ENCODE measurements around the gene FTO. TPM values are rescaled to one million over a fixed set of nuclear protein-coding genes. Genes with fewer than 3 reads are reported as not detected.

Gene FTO
- total and polyA plus RNA-seq, 9 donors: 45.0 to 71.1 (median 55.6) TPM

- H3K9me3 ChIP-seq (replicated peaks; ENCODE audit: control insufficient read depth, low read depth, low read length): no peaks in the 10 kb centered on the region
- WGBS (ENCODE audit: insufficient coverage): no CpG with 5 or more reads among the region's 2 CpGs
- no peaks in the 10 kb centered on the region for H3K4me1 ChIP-seq (ENCODE audit: control insufficient read depth, insufficient read depth, low read length)
- no peak overlapping the region for H3K27ac ChIP-seq (ENCODE audit: low read length)
- no peaks in the 10 kb centered on the region for H3K27me3 ChIP-seq (ENCODE audit: control insufficient read depth, insufficient read depth, low read length)
- no peak for DNase-seq
- no peak overlapping the region for H3K4me3 ChIP-seq (ENCODE audit: low read length)
- H3K36me3 ChIP-seq (ENCODE audit: control insufficient read depth, insufficient read depth, low read length): peaks cover 6% of the 10 kb centered on the region
Measured at GRCh38 chr16:53936052-53936451, 232.1 kb downstream of the FTO start.

GRCh38 chr16:53936529-53936928 lies 232.6 kb downstream of the FTO start:
- no peak overlapping the region for H3K4me3 ChIP-seq (ENCODE audit: low read length)
- no peak overlapping the region for H3K27ac ChIP-seq (ENCODE audit: low read length)
- no peaks in the 10 kb centered on the region for H3K4me1 ChIP-seq (ENCODE audit: control insufficient read depth, insufficient read depth, low read length)
- no CpG with 5 or more reads among the region's 5 CpGs for whole genome bisulfite sequencing (ENCODE audit: insufficient coverage)
- peaks cover 6% of the 10 kb centered on the region for H3K36me3 ChIP-seq (ENCODE audit: control insufficient read depth, insufficient read depth, low read length)
- no peaks in the 10 kb centered on the region for H3K9me3 ChIP-seq (replicated peaks; ENCODE audit: control insufficient read depth, low read depth, low read length)
- DNase-seq: no peak
- H3K27me3 ChIP-seq (ENCODE audit: control insufficient read depth, insufficient read depth, low read length): no peaks in the 10 kb centered on the region

GRCh38 chr16:53937161-53937880 lies 233.4 kb downstream of the FTO start:
- Histone ChIP-seq H3K36me3 (ENCODE audit: control insufficient read depth, insufficient read depth, low read length) (peaks cover 6% of the 10 kb centered on the region), H3K4me1 (ENCODE audit: control insufficient read depth, insufficient read depth, low read length) (no peaks in the 10 kb centered on the region), H3K9me3 (replicated peaks; ENCODE audit: control insufficient read depth, low read depth, low read length) (no peaks in the 10 kb centered on the region), H3K4me3 (ENCODE audit: low read length) (no peak overlapping the region), H3K27ac (ENCODE audit: low read length) (no peak overlapping the region), H3K27me3 (ENCODE audit: control insufficient read depth, insufficient read depth, low read length) (no peaks in the 10 kb centered on the region)
- WGBS (ENCODE audit: insufficient coverage): 51% methylated on average over 3 of the region's 10 CpGs
- no peak for DNase-seq

- Histone ChIP-seq H3K27me3 (ENCODE audit: control insufficient read depth, insufficient read depth, low read length) (no peaks in the 10 kb centered on the region), H3K36me3 (ENCODE audit: control insufficient read depth, insufficient read depth, low read length) (no peaks in the 10 kb centered on the region), H3K4me3 (ENCODE audit: low read length) (no peak overlapping the region), H3K27ac (ENCODE audit: low read length) (no peak overlapping the region), H3K4me1 (ENCODE audit: control insufficient read depth, insufficient read depth, low read length) (peaks cover 6% of the 10 kb centered on the region), H3K9me3 (replicated peaks; ENCODE audit: control insufficient read depth, low read depth, low read length) (no peaks in the 10 kb centered on the region)
- DNase-seq: no peak
- WGBS (ENCODE audit: insufficient coverage): no CpG with 5 or more reads among the region's 2 CpGs
Measured at GRCh38 chr16:53944025-53944424, 240.1 kb downstream of the FTO start.

GRCh38 chr16:53945996-53946395 lies 242.0 kb downstream of the FTO start:
- Histone ChIP-seq H3K27ac (ENCODE audit: low read length) (no peak overlapping the region), H3K9me3 (replicated peaks; ENCODE audit: control insufficient read depth, low read depth, low read length) (no peaks in the 10 kb centered on the region), H3K4me3 (ENCODE audit: low read length) (no peak overlapping the region), H3K4me1 (ENCODE audit: control insufficient read depth, insufficient read depth, low read length) (peaks cover 6% of the 10 kb centered on the region), H3K27me3 (ENCODE audit: control insufficient read depth, insufficient read depth, low read length) (no peaks in the 10 kb centered on the region), H3K36me3 (ENCODE audit: control insufficient read depth, insufficient read depth, low read length) (no peaks in the 10 kb centered on the region)
- peak; percentile 44 for DNase-seq
- WGBS (ENCODE audit: insufficient coverage): no CpG with 5 or more reads among the region's 2 CpGs

- peaks cover 6% of the 10 kb centered on the region for H3K4me1 ChIP-seq (ENCODE audit: control insufficient read depth, insufficient read depth, low read length)
- H3K4me3 ChIP-seq (ENCODE audit: low read length): no peak overlapping the region
- peak; percentile 48 for DNase-seq
- no peaks in the 10 kb centered on the region for H3K36me3 ChIP-seq (ENCODE audit: control insufficient read depth, insufficient read depth, low read length)
- no peaks in the 10 kb centered on the region for H3K9me3 ChIP-seq (replicated peaks; ENCODE audit: control insufficient read depth, low read depth, low read length)
- 80% methylated on average over 1 of the region's 5 CpGs for WGBS (ENCODE audit: insufficient coverage)
- no peaks in the 10 kb centered on the region for H3K27me3 ChIP-seq (ENCODE audit: control insufficient read depth, insufficient read depth, low read length)
- no peak overlapping the region for H3K27ac ChIP-seq (ENCODE audit: low read length)
Measured at GRCh38 chr16:53946746-53947386, 242.9 kb downstream of the FTO start.

GRCh38 chr16:53947642-53948041 lies 243.7 kb downstream of the FTO start:
- no peak for DNase-seq
- Histone ChIP-seq H3K27ac (ENCODE audit: low read length) (no peak overlapping the region), H3K4me3 (ENCODE audit: low read length) (no peak overlapping the region), H3K9me3 (replicated peaks; ENCODE audit: control insufficient read depth, low read depth, low read length) (no peaks in the 10 kb centered on the region), H3K4me1 (ENCODE audit: control insufficient read depth, insufficient read depth, low read length) (peaks cover 10% of the 10 kb centered on the region), H3K27me3 (ENCODE audit: control insufficient read depth, insufficient read depth, low read length) (no peaks in the 10 kb centered on the region), H3K36me3 (ENCODE audit: control insufficient read depth, insufficient read depth, low read length) (no peaks in the 10 kb centered on the region)
- 89% methylated on average over 5 of the region's 7 CpGs for WGBS (ENCODE audit: insufficient coverage)

- H3K27ac ChIP-seq (ENCODE audit: low read length): no peak overlapping the region
- WGBS (ENCODE audit: insufficient coverage): 78% methylated on average over 1 of the region's 4 CpGs
- H3K4me3 ChIP-seq (ENCODE audit: low read length): no peak overlapping the region
- DNase-seq: no peak
- H3K36me3 ChIP-seq (ENCODE audit: control insufficient read depth, insufficient read depth, low read length): no peaks in the 10 kb centered on the region
- no peaks in the 10 kb centered on the region for H3K9me3 ChIP-seq (replicated peaks; ENCODE audit: control insufficient read depth, low read depth, low read length)
- H3K4me1 ChIP-seq (ENCODE audit: control insufficient read depth, insufficient read depth, low read length): peaks cover 10% of the 10 kb centered on the region
- no peaks in the 10 kb centered on the region for H3K27me3 ChIP-seq (ENCODE audit: control insufficient read depth, insufficient read depth, low read length)
Measured at GRCh38 chr16:53948326-53948725, 244.4 kb downstream of the FTO start.

GRCh38 chr16:53948734-53949430 lies 244.9 kb downstream of the FTO start:
- no CpG with 5 or more reads among the region's 3 CpGs for WGBS (ENCODE audit: insufficient coverage)
- H3K9me3 ChIP-seq (replicated peaks; ENCODE audit: control insufficient read depth, low read depth, low read length): no peaks in the 10 kb centered on the region
- no peak for DNase-seq

GRCh38 chr16:53949715-53950410 lies 245.9 kb downstream of the FTO start:
- no peaks in the 10 kb centered on the region for H3K27me3 ChIP-seq (ENCODE audit: control insufficient read depth, insufficient read depth, low read length)
- no peak overlapping the region for H3K4me3 ChIP-seq (ENCODE audit: low read length)
- peak; percentile 51 for DNase-seq
- no CpG with 5 or more reads among the region's 6 CpGs for WGBS (ENCODE audit: insufficient coverage)
- peaks cover 10% of the 10 kb centered on the region for H3K4me1 ChIP-seq (ENCODE audit: control insufficient read depth, insufficient read depth, low read length)
- H3K9me3 ChIP-seq (replicated peaks; ENCODE audit: control insufficient read depth, low read depth, low read length): no peaks in the 10 kb centered on the region
- no peaks in the 10 kb centered on the region for H3K36me3 ChIP-seq (ENCODE audit: control insufficient read depth, insufficient read depth, low read length)
- H3K27ac ChIP-seq (ENCODE audit: low read length): no peak overlapping the region

More at GRCh38 chr16:53948734-53949430, 244.9 kb downstream of the FTO start:
- Histone ChIP-seq H3K4me1 (ENCODE audit: control insufficient read depth, insufficient read depth, low read length) (peaks cover 10% of the 10 kb centered on the region), H3K27ac (ENCODE audit: low read length) (no peak overlapping the region), H3K27me3 (ENCODE audit: control insufficient read depth, insufficient read depth, low read length) (no peaks in the 10 kb centered on the region), H3K36me3 (ENCODE audit: control insufficient read depth, insufficient read depth, low read length) (no peaks in the 10 kb centered on the region), H3K4me3 (ENCODE audit: low read length) (no peak overlapping the region)

Data from muscle of leg (tissue), 11 donors.